Type B pancreatic cell (in vitro differentiated cells): Measurements from ENCODE around the gene ADAM12. TPM values are rescaled to one million over a fixed set of nuclear protein-coding genes. Genes with fewer than 3 reads are reported as not detected.

ENCODE experiments used
- DNase-seq: peaks from one replicate; pipeline ENCODE4 v3.0.0; 2021; ENCODE audit warnings: mixed read lengths; ENCODE audit not compliant: unreplicated experiment; ENCODE audit errors: extremely low spot score
- H3K27ac Mint-ChIP-seq: 2 replicates; pipeline ENCODE4 v1.8.0; 2021; ENCODE audit warnings: mild to moderate bottlenecking, mixed read lengths
- H3K27me3 Mint-ChIP-seq: 2 replicates; pipeline ENCODE4 v1.8.0; 2021; ENCODE audit warnings: mixed read lengths
- H3K36me3 Mint-ChIP-seq: 2 replicates; pipeline ENCODE4 v1.8.0; 2021; ENCODE audit warnings: mixed read lengths
- H3K4me1 Mint-ChIP-seq: one replicate; pipeline ENCODE4 v1.8.0; 2021; ENCODE audit warnings: mixed read lengths; ENCODE audit not compliant: unreplicated experiment
- H3K4me3 Mint-ChIP-seq: 2 replicates; pipeline ENCODE4 v1.8.0; 2021; ENCODE audit warnings: mild to moderate bottlenecking, mixed read lengths
- H3K9me3 Mint-ChIP-seq: 2 replicates; pipeline ENCODE4 v1.8.0; 2021; ENCODE audit warnings: mixed read lengths
- total RNA-seq: library from RNA; stranded (reverse); gene quantifications from 2 replicates; pipeline ENCODE4 v1.2.1, GENCODE V29; 2021; ENCODE audit warnings: low replicate concordance
- TF ChIP-seq, protein P1 (sequence below): fragments of 200-600 bp; sonication (generic); conservative IDR thresholded peaks from 2 replicates; pipeline ENCODE4 v1.5.0; 2021; ENCODE audit warnings: antibody characterized with exemption, mild to moderate bottlenecking

ADAM12 gene
- total RNA-seq, 1 donor from 2014 or later, result 31.6 TPM

DNA sequence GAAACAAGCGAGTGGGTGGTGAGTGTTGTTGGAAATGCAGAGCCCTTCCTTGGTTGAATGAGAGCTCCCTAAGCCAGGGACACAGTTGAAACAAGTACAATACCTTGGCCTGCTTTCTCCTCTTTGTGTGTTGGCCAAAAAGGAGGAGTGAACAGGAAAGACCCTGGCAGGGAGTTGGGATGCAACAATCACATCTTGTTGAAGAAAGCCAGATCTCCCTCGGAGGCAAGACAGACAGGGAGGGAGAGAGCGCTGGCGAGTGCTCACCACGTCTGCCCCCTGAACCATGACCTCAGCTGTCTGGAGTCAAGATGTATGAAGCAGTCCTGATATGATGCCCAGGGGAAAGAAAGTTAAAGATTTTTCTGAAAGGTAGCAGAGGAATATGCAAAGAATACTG, 66.8 kb downstream of the ADAM12 start:
- Mint-ChIP-seq H3K27me3 (peaks cover 3% of the 10 kb centered on the region), H3K4me1 (peaks cover 23% of the 10 kb centered on the region), H3K4me3 (no peak overlapping the region), H3K27ac (no peak overlapping the region), H3K36me3 (no peaks in the 10 kb centered on the region), H3K9me3 (peaks cover 6% of the 10 kb centered on the region)
- TF ChIP-seq, protein P1, sequence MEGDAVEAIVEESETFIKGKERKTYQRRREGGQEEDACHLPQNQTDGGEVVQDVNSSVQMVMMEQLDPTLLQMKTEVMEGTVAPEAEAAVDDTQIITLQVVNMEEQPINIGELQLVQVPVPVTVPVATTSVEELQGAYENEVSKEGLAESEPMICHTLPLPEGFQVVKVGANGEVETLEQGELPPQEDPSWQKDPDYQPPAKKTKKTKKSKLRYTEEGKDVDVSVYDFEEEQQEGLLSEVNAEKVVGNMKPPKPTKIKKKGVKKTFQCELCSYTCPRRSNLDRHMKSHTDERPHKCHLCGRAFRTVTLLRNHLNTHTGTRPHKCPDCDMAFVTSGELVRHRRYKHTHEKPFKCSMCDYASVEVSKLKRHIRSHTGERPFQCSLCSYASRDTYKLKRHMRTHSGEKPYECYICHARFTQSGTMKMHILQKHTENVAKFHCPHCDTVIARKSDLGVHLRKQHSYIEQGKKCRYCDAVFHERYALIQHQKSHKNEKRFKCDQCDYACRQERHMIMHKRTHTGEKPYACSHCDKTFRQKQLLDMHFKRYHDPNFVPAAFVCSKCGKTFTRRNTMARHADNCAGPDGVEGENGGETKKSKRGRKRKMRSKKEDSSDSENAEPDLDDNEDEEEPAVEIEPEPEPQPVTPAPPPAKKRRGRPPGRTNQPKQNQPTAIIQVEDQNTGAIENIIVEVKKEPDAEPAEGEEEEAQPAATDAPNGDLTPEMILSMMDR, result no peak
- DNase-seq, result no peak

DNA sequence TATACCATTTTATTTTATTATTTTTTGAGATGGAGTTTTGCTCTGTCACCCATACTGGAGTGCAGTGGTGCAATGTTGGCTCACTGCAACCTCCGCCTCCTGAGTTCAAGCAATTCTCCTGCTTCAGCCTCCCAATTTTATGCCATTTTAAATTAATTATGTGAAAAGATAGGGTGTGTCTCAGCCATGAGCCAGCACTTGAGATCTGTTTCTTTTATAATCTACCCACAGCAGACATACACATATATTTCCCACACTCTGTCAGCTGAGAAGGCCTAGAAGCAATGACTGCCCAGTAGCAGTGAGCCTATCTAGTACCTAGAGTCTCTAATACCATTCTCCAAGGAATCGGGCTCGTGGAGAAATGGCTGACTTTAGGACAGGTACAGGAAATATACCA, 70.5 kb downstream of the ADAM12 start:
- DNase-seq, result no peak
- Mint-ChIP-seq H3K27ac (no peak overlapping the region), H3K36me3 (no peaks in the 10 kb centered on the region), H3K4me1 (peaks cover 9% of the 10 kb centered on the region), H3K27me3 (no peaks in the 10 kb centered on the region), H3K9me3 (peaks cover 7% of the 10 kb centered on the region), H3K4me3 (no peak overlapping the region)
- TF ChIP-seq, protein P1, result no peak

DNA sequence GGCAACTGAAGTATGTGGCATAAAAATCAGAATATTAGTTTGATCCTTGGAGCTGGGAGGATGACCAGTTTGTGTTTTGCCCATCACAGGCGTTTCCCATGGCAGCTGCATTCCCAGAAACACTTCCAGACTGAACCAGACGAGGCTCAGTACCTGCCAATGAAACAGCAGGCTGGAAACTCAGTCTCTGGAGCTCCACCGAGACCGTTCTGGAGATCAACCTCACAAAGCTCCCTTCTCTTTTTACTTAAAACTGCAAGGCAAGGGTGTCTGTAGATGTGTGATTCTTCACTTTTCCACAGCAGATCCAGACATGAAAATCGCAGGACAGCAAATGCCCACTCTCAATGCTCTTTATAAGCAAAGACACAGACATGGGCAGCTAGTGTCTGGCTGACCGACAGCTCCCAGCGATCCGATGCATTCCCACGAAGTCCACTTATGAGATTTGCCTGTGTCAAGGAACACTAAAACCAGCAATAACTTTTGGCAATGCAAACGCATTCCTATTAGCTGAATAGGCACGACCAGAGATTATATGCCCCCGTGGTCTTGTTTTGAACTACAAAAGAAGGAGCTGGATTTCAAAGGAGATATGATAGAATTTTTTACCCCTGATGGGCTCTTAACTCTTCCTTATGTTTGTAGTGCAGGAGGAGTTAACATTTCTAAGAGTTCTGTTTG, 72.6 kb downstream of the ADAM12 start:
- Mint-ChIP-seq H3K4me3 (no peak overlapping the region), H3K4me1 (no peaks in the 10 kb centered on the region), H3K9me3 (peaks cover 7% of the 10 kb centered on the region), H3K36me3 (no peaks in the 10 kb centered on the region), H3K27me3 (no peaks in the 10 kb centered on the region), H3K27ac (no peak overlapping the region)
- DNase-seq, result no peak
- TF ChIP-seq, protein P1, result no peak

DNA sequence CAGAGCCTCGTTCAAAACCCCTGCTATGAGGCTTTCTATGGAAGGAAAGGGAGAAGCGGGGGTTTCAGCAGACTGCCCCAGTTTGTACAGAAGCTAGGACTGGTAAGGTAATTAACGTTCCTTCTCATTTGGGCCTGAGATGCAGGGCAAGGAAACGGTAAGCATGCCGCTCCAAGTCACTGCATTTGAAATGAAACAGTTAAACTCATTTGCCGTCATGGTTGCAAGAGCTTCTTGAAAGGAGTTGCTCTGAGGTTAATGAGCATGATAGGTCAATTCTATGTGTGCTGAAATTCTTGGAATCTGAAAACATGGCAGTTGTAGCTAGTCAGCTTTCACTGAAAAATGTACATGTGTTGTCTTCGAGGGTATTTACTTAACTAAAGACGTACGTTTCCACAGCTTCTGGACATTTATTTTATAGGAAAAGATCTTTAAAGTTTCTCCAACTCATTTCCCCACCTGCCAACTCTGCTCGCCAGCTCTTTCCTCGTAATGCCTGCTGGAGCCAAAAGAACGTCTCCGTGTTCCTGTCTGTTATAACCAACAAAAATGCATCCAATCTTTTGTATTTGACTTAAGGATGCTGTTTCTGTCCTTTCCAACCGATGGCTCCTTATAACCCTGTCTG, 73.3 kb downstream of the ADAM12 start:
- H3K4me1 Mint-ChIP-seq, result no peaks in the 10 kb centered on the region
- peaks cover 7% of the 10 kb centered on the region for H3K9me3 Mint-ChIP-seq
- no peak overlapping the region for H3K27ac Mint-ChIP-seq
- DNase-seq, result no peak
- TF ChIP-seq, protein P1, result no peak
- H3K27me3 Mint-ChIP-seq, result no peaks in the 10 kb centered on the region
- H3K36me3 Mint-ChIP-seq, result no peaks in the 10 kb centered on the region
- H3K4me3 Mint-ChIP-seq, result no peak overlapping the region

DNA sequence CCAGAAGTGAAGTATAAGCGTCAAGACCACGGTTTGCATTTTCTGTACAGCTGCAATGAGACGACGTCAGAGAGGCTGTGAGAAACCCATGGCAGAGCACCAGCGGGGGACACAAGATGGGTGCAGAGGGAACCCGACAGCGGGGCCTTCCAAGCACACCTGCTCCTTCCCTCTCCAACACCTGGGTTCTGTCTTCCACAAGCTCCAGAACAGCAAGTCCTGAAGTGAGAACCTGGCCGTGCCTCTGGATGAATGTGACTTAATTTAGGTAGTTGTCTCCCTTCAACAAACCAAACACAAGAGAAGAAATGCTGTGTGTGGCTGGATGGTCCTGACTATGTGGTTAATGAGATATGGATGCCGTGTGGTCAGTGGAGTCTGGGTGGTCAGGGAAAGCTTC, 76.1 kb downstream of the ADAM12 start:
- no peaks in the 10 kb centered on the region for H3K36me3 Mint-ChIP-seq
- no peaks in the 10 kb centered on the region for H3K27me3 Mint-ChIP-seq
- DNase-seq, result no peak
- H3K4me1 Mint-ChIP-seq, result no peaks in the 10 kb centered on the region
- H3K27ac Mint-ChIP-seq, result no peak overlapping the region
- H3K4me3 Mint-ChIP-seq, result no peak overlapping the region
- TF ChIP-seq, protein P1, result no peak
- H3K9me3 Mint-ChIP-seq, result peaks cover 7% of the 10 kb centered on the region
